Duodenal mucosa (tissue), 2 donors: ENCODE measurements around the gene SPATS2L.

Experiments used
- H3K27ac ChIP-seq: one replicate; pipeline ENCODE4 v1.7.0; 2013; ENCODE audit warnings: low read depth, low read length
- H3K27me3 ChIP-seq, 2 donors: one replicate each; pipeline ENCODE4 v1.7.0; 2013; ENCODE audit warnings: low read length in 2 of 2, control low read depth in 1 of 2; ENCODE audit not compliant: insufficient read depth in 2 of 2, control insufficient read depth in 1 of 2
- H3K36me3 ChIP-seq, 2 donors: one replicate each; pipeline ENCODE4 v1.7.0; 2013; ENCODE audit warnings: low read length in 2 of 2, control low read depth in 1 of 2; ENCODE audit not compliant: insufficient read depth in 2 of 2, control insufficient read depth in 1 of 2
- H3K4me1 ChIP-seq, 2 donors: one replicate each; pipeline ENCODE4 v1.7.0; 2013; ENCODE audit warnings: low read length in 2 of 2, control low read depth in 1 of 2; ENCODE audit not compliant: insufficient read depth in 2 of 2, control insufficient read depth in 1 of 2
- H3K4me3 ChIP-seq, 2 donors: one replicate each; pipeline ENCODE4 v1.7.0; 2013; ENCODE audit warnings: low read length in 2 of 2, low read depth in 1 of 2
- H3K9ac ChIP-seq, 2 donors: one replicate each; pipeline ENCODE4 v1.7.0; 2013; ENCODE audit warnings: low read length in 2 of 2, low read depth in 1 of 2
- H3K9me3 ChIP-seq, 2 donors: one replicate each; pipeline ENCODE4 v1.7.0; 2013; ENCODE audit warnings: low read length in 2 of 2, control low read depth in 1 of 2; ENCODE audit not compliant: control insufficient read depth in 1 of 2

SPATS2L gene

GRCh38 chr2:200454927-200455801 is 148.7 kb downstream of the SPATS2L start:
- no peaks in the 10 kb centered on the region for H3K9me3 ChIP-seq
- H3K4me1 ChIP-seq, result no peaks in the 10 kb centered on the region
- H3K36me3 ChIP-seq, result peaks cover 4 to 15% of the 10 kb centered on the region in 2 donors
- H3K27me3 ChIP-seq, result no peaks in the 10 kb centered on the region
- H3K27ac ChIP-seq, result no peak overlapping the region
- no peak overlapping the region for H3K4me3 ChIP-seq
- H3K9ac ChIP-seq, result no peak overlapping the region

- Histone ChIP-seq H3K27me3 (no peaks in the 10 kb centered on the region), H3K27ac (no peak overlapping the region), H3K9ac (no peak overlapping the region), H3K4me1 (no peaks in the 10 kb centered on the region), H3K4me3 (no peak overlapping the region), H3K36me3 (peaks cover 4 to 8% of the 10 kb centered on the region in 2 donors), H3K9me3 (no peaks in the 10 kb centered on the region)
Measured at GRCh38 chr2:200455958-200456421, 149.5 kb downstream of the SPATS2L start.

- no peaks in the 10 kb centered on the region for H3K27me3 ChIP-seq
- H3K9me3 ChIP-seq, result no peaks in the 10 kb centered on the region
- no peak overlapping the region for H3K4me3 ChIP-seq
- no peak overlapping the region for H3K27ac ChIP-seq
- no peaks in the 10 kb centered on the region for H3K4me1 ChIP-seq
- H3K36me3 ChIP-seq, result peaks cover 4 to 8% of the 10 kb centered on the region in 2 donors
- no peak overlapping the region for H3K9ac ChIP-seq
Measured at GRCh38 chr2:200456567-200456966, 150.1 kb downstream of the SPATS2L start.

- H3K9ac ChIP-seq, result no peak overlapping the region
- H3K4me3 ChIP-seq, result no peak overlapping the region
- H3K27ac ChIP-seq, result no peak overlapping the region
- H3K36me3 ChIP-seq, result peaks cover 4 to 14% of the 10 kb centered on the region in 2 donors
- H3K9me3 ChIP-seq, result no peaks in the 10 kb centered on the region
- H3K4me1 ChIP-seq, result no peaks in the 10 kb centered on the region
- H3K27me3 ChIP-seq, result no peaks in the 10 kb centered on the region
Measured at GRCh38 chr2:200459101-200459500, 152.6 kb downstream of the SPATS2L start.

GRCh38 chr2:200461846-200462710 is 155.6 kb downstream of the SPATS2L start:
- no peak overlapping the region for H3K27ac ChIP-seq

GRCh38 chr2:200463452-200463851 is 157.0 kb downstream of the SPATS2L start:
- Histone ChIP-seq H3K4me3 (no peak overlapping the region), H3K9me3 (no peaks in the 10 kb centered on the region), H3K9ac (no peak overlapping the region), H3K36me3 (peaks cover 16 to 30% of the 10 kb centered on the region in 2 donors), H3K27ac (no peak overlapping the region), H3K4me1 (no peaks in the 10 kb centered on the region), H3K27me3 (no peaks in the 10 kb centered on the region)

More at GRCh38 chr2:200461846-200462710, 155.6 kb downstream of the SPATS2L start:
- Histone ChIP-seq H3K27me3 (no peaks in the 10 kb centered on the region), H3K9me3 (no peaks in the 10 kb centered on the region), H3K36me3 (peaks cover 10 to 17% of the 10 kb centered on the region in 2 donors), H3K4me3 (no peak overlapping the region), H3K9ac (no peak overlapping the region), H3K4me1 (no peaks in the 10 kb centered on the region)

GRCh38 chr2:200466425-200467418 is 160.2 kb downstream of the SPATS2L start:
- Histone ChIP-seq H3K4me3 (no peak overlapping the region), H3K36me3 (peaks cover 20 to 52% of the 10 kb centered on the region in 2 donors), H3K4me1 (peaks cover 0 to 2% of the 10 kb centered on the region in 2 donors), H3K9ac (no peak overlapping the region), H3K27me3 (no peaks in the 10 kb centered on the region), H3K27ac (no peak overlapping the region), H3K9me3 (no peaks in the 10 kb centered on the region)

- H3K9ac ChIP-seq, result no peak overlapping the region
- no peaks in the 10 kb centered on the region for H3K27me3 ChIP-seq
- peaks cover 0 to 2% of the 10 kb centered on the region in 2 donors for H3K4me1 ChIP-seq
- H3K4me3 ChIP-seq, result no peak overlapping the region
- peaks cover 29 to 56% of the 10 kb centered on the region in 2 donors for H3K36me3 ChIP-seq
- H3K27ac ChIP-seq, result no peak overlapping the region
- no peaks in the 10 kb centered on the region for H3K9me3 ChIP-seq
Measured at GRCh38 chr2:200467806-200468681, 161.6 kb downstream of the SPATS2L start.
